CD4-positive, alpha-beta T cell treated with Interferon gamma for 1 hour (primary cell): Measurements from ENCODE around the gene MKS1.

Experiments used
- DNase-seq: peaks from one replicate; pipeline ENCODE4 v3.0.0-alpha.2; 2020

The MKS1 gene

DNA sequence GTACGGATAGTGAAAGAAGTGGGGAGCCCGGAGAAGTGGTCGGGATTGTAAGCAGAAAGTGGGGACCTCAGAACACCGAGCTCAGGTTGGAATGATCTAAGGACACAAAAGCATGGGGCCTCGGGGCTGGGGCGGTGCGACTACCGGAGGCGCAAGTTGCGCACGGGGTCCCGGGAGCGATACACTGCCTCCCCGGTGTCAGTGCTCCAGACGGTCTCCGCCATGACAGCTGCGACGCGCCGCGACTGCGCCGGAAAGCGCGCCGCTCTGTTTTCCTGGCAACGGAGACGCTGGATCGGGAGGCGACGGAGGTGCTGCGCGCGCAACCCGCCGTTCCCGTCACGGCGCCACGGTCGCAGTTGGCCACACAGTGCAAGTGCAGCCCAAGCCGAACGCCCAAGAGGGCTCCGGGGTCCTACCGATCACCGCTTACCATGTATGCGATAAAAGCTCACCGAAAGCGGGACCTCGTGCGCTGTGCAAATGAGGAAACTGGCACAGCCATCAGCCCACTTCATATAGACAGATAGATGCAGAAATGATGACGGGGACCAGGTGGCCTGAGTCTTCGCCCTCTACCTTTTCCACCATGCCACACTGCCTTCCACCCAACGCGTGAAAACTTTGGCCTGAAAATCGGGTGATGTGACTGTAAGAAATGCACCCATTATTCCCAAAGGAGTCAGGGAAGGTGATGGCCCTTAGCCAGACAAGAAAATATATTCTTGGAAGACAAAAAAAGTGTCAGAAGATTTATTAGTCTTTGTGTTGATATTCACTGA, at the start of gene MKS1:
Gene MKS1 (minus strand): TSS at position 249 of the 782 bp plus-strand sequence. CDS start 25 bp downstream, at position 224.
- peak; percentile 95 for DNase-seq

DNA sequence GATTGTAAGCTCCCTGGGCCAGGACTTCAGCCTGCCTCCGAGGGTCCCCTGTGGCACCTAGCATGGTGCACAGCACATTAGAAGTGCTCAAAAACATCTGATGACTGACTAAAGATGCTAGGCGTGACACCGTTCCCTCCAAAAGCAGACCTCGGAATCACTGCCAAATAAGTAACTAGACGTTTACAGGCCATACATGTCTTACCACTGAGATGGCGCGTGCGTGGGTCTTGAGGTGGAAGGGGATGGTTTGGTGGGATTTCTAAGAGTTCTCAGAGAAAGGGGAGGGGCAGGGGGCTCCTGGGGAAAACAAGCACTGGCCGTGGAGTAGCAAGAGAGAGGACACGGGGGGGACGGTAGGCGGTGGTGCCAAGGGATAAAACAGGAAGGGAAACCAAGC, 49.3 kb upstream of the MKS1 start:
- no peak for DNase-seq

DNA sequence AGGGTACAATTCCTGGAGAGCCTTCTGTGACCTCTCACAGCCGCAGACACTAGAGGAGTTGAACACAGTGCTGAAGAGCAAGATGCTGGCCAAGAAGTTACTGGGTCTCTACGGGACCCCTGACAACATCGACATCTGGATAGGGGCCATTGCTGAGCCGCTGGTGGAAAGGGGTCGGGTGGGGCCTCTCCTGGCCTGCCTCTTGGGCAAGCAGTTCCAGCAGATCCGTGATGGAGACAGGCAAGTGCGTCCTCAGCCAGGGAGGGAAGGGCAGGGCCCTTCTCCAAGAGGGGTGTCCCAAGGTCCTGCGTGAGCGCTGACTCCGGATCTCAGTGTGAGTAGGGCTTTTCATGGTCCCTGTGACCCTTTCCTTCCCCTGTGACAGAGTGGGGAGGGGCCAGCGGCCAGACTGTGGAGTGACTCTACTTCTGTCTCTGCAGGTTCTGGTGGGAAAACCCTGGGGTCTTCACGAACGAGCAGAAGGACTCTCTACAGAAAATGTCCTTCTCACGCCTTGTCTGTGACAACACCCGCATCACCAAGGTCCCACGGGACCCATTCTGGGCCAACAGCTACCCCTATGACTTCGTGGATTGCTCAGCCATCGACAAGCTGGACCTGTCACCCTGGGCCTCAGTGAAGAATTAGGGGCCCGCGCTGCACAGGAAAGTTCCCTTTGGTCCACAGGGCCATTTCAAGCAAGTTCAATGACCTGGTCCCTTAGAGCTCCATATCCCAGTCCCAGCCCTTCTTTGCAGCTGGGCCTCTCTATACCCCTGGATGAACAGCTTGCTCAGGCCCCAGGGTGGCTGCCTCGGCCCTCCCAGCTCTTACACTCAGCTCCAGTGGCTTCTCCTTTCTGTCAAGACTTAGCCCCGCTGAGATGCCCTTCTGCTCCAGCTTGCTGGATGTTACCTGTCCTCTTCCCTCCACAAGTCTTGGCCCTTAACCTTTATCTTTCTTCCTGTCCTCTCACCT, 48.6 kb upstream of the MKS1 start:
- DNase-seq: no peak

DNA sequence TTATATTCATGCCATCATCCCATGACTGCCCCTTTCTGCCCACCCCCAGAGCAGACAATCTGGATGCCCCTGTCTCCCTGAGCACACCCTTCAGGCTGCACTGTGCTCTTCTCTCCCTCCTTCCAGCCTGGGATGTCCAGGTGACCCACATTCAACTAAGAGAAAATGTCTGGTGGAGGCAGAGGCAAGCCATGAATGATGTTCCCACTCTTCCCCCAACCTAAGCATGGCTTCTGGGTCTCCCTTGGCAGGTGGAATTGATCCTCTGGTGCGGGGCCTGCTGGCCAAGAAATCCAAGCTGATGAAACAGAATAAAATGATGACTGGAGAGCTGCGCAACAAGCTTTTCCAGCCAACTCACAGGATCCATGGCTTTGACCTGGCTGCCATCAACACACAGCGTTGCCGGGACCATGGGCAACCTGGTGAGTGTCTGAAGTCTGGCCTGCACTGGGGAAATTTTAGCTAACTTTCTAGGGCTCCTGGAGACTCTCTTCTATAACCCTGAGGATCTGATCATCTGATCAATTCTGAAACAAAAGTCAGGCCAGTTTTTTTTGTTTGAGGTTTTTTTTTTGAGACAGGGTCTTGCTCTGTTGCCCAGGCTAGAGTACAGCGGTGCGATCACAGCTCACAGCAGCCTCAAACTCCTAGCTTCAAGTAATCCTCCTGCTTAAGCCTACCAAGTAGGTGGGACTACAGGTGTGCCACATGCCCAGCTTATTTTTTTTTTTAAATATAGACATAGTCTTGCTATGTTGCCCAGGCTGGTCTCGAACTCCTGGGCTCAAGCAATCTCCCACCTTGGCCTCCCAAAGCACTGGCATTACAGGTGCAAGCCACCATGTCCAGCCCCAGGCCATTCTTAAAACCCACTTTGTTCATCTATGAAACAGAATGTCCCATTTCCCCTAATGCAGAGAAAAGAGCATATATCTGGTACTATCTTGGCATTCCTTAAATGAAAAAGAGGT, 47.1 kb upstream of the MKS1 start:
- no peak for DNase-seq

DNA sequence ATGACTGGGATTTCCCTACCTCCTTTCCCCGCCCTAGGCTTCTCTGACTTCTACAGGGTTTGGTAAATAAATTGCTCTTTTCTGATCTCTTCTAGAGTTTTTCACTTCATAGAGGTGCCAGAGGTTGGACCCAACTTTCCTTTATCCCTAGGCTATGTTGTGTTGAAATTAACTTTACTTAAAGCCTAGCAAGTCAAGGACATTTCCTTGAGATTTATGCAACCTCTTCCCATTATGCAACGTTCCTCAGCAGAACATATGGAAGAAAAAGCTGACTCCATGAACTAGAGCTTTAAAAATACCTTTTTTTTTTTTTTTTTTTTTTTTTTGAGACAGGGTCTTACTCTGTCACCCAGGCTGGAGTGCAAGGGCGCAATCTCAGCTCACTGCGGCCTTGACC, 46.2 kb upstream of the MKS1 start:
- no peak for DNase-seq

DNA sequence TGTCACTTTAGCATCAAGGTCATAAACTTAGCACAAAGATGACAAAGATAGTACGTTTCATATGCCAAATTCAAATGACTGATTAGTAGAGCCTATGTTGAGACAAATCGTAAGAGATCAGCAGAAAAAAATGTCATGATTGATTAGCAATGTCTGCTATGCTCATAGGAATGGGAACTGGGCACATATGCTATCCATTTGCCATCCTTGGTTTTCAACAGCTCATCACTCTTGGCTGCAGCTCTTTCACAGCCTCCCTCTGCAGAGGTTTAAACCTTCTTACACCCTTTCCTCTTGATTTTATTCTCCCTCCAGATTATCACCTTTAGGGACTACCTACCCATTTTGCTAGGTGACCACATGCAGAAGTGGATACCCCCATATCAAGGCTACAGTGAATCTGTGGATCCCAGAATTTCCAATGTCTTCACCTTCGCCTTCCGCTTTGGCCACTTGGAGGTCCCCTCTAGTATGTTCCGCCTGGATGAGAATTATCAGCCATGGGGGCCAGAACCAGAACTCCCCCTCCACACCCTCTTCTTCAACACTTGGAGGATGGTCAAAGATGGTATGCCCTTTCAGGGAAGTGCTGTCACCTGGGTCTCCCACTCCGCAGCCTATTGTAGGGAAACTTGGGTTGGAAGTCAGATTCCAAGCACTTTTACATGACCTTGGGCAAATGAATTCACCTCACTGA, 45.5 kb upstream of the MKS1 start:
- no peak for DNase-seq

DNA sequence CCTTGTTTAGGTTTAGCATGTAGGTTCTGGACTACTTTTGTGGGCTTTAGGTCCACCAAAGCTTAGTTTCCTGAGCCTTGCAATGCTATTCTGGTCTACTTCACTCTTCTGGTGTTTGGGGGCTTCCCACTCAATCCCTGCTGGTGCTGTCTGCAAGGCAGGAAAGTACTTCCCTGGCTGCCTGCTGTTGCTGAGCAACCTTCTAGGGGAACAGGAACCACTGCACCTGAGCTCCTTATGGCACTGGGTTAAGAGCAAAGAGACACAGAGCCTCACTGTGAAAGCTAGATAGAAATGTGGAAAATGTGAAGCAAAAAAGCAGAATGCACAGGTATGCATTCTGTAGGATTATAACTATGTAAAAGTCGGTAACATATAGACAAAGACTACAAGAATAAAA, 44.7 kb upstream of the MKS1 start:
- DNase-seq: no peak

DNA sequence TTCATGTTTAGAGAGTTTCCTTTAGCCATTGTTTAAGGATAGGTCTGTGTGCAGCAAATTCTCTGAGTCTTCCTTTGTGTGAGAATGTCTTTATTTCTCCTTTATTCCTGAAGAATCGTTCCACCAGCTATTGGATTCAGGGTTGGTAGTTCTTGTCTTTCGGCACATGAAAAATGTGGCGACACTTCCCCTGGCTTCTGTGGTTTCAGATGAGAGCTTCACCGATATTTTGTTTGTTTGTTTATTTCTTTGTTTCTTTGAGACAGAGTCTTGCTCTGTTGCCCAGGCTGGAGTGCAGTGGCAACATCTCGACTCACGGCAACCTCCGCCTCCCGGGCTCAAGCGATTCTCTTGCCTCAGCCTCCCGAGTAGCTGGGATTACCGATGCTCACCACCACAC, 43.1 kb upstream of the MKS1 start:
- no peak for DNase-seq

DNA sequence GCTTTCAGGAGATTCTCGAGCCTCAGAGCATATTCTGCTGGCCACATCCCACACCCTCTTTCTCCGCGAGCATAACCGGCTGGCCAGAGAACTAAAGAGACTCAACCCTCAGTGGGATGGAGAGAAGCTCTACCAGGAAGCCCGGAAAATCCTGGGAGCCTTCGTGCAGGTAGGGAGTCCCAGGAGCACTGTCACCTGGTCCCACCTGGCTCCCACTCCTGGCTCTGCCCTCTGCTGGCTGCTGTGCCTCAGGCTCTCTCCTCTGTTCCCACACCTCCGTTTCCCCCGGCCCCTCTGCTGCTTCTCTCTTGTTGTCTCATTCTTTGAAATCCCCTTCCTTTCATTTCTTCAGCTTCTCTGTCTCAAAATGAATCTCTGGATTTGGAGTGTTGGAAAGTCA, 35.7 kb upstream of the MKS1 start:
- no peak for DNase-seq

DNA sequence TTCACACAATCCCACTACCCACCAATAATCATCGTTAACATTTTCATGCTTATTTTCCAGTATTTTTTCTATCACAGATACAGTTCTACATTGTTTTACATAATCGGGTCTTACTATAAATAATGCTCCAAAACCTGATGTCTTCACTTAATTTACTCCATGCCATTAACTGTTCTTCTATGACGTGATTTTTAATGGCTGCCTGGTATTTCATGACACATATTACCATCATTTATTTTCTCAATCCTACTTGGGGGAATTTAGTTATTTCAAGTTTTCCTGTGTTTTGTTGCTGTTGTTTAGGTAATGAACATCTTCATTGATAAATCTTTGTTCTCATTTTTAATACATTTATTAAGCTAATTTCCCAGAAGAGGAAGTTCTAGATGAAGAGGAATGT, 34.0 kb upstream of the MKS1 start:
- DNase-seq: no peak

DNA sequence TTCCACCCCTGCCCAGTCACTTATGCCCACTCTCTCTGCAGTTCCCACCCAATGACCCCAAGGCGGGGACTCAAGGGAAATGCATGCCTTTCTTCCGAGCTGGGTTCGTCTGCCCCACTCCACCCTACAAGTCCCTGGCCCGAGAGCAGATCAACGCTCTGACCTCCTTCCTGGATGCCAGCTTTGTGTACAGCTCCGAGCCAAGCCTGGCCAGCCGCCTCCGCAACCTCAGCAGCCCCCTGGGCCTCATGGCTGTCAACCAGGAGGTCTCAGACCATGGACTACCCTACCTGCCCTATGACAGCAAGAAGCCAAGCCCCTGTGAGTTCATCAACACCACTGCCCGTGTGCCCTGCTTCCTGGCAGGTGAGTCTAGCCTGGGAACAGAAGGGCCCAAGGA, 33.1 kb upstream of the MKS1 start:
- no peak for DNase-seq

DNA sequence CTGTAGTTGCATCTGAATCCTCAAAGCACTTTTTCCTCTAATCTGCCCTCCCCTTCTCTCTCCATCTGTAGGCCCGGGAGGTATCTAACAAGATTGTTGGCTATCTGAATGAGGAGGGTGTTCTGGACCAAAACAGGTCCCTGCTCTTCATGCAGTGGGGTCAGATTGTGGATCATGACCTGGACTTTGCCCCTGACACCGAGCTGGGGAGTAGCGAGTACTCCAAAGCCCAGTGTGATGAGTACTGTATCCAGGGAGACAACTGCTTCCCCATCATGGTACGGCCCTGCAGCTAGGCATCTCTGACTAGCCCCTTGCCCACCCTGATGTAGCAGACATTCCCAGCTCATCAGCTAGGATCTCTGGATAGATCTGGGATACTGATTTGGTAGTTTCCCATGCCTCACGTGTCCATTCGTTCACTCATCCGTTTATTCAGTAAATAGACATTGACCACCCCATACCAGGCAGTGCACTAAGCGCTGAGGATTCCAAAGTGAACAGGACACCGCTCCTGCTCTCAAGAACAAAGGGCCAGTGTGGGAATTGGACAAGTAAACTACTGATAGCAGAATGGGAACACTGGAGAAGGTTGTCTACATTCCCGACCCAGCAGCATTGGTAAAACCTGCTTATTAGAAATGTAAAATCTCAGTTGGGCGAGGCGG, 31.4 kb upstream of the MKS1 start:
- DNase-seq: no peak

DNA sequence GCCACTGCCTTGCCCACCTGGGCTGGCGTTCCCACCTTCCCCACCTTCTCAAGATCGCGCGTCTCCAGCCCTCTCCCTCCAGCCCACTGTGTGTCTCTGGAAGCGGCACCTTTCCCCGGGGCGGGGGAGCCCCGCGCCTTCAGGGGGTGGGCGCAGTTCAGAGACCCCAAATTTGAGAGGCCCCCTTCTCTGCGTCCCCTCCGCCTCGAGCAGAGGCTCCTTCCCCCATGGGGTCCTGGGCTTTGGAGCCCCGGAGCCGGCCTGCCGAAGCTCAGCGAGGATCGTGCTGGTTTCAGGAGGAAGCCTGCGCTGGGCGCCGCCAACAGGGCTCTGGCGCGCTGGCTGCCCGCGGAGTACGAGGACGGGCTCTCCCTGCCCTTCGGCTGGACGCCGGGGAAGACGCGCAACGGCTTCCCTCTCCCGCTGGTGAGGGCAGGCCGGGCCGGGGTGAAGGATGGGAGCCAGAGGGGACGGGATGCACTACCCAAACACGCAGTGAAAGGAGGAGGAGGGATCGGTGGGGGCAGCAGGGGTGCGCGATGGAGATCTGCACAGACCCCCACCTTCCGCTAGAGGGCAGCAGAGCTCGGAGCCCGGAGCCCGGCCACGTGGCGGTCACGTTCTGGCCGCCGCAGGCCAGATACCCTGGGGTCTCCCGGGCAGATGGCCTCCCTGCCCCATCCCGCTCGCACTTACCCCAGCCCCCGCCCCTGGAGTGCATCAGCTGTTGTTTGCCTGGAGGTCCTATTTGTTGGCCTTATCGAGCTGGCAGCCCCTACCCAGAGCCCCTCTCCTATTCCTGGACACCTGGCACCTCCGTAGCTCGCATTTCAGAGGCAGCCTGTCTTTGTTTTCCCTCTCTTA, 30.4 kb upstream of the MKS1 start:
- DNase-seq: peak; percentile 65

DNA sequence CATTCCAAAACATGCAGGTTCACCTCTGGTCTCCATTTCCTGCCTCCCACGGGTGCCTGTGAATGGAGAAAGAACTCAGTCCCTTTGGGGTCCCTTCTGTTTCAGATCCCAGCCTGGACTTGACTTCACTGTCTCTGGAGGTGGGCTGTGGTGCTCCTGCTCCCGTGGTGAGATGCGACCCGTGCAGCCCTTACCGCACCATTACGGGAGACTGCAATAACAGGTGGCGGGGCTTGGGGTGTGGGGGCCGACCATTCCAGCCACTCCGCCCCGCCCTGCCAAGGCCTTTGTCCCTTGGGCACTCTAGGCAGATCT, 29.9 kb upstream of the MKS1 start:
- DNase-seq: no peak

DNA sequence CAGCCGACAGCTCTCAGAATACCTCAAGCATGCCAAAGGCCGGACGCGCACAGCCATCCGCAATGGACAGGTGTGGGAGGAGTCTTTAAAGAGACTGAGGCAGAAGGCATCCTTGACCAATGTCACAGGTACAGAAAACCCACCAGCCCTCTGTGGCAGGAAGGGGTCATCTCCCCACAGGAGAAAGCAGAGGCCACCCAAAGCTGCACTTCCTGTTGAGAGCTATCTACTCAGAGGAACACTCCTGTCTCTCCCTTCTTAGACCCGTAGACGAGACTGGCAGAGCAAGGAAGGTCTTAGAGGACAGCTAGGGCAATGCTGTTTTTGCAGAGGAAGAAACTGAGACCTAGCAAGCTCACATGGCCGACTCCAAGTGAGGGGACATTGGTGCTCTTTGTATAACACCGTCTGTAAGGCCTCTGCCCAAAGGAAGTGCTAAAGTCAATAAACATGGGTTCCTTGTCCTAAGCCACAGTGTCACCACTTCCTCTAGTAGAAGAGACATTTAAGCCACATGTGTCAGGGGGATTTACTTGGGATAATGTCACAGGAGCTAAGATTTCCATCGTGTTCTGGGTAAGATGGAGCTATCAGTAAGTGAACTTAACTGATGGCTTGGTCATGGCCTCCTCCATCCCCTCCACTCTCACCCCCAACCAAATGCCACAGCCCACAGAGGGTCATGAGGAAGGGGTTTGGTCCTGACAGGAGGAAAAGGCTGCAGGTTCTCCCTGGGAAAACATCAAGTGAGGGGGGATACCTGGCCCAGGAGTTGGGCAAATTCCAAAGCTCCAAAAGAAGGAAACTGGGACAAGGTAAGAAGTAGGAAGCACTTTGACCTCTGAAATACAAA, 28.7 kb upstream of the MKS1 start:
- DNase-seq: no peak

DNA sequence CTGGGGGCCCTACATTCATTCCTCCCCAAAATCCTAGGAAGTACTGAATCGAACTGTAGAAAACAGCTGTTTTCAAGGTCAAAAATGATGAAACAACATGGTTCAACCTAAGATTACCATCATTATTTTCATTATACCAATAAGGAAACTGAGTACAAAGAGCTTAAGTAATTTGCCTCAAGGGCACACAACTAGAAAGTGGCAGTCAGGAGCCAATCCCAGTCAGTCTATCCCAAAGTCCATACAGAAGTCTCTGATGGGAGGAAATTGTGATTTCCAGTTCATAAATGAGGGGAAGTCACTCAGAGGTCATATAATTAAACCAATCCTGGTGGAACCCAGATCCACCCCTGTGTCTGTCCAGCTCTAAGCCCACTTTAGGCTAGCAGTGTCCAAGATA, 27.7 kb upstream of the MKS1 start:
- no peak for DNase-seq

DNA sequence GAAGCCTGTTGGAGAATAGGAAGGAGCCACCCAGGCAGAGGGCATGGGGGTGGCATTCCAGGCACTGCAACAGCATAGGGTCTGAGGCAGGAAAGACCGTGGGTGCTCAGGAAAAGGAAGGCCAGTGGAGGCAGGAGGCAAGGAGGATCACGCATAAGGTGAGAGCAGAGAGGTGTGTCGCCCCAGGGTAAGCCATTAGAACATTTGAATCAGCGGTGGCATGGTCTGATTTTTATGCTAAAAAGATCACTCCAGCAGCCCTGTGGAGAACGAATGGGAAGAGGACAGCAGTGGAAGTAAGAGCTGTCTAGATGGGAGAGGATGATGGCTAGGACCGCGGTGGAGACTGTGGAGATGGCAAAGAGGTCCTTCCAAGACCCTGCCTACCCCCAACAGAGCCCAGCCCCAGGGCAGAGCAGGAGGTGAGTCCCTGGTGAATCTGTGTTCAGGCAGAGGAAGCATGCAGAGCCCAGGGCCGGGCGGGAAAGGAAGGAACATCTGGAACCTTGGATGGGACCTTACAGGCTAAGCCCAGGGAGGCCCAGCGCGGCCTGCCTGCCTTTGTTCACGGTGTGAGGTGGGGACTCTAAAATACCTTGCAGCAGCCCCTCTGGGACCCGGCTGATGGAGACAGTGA, 27.2 kb upstream of the MKS1 start:
- DNase-seq: no peak

DNA sequence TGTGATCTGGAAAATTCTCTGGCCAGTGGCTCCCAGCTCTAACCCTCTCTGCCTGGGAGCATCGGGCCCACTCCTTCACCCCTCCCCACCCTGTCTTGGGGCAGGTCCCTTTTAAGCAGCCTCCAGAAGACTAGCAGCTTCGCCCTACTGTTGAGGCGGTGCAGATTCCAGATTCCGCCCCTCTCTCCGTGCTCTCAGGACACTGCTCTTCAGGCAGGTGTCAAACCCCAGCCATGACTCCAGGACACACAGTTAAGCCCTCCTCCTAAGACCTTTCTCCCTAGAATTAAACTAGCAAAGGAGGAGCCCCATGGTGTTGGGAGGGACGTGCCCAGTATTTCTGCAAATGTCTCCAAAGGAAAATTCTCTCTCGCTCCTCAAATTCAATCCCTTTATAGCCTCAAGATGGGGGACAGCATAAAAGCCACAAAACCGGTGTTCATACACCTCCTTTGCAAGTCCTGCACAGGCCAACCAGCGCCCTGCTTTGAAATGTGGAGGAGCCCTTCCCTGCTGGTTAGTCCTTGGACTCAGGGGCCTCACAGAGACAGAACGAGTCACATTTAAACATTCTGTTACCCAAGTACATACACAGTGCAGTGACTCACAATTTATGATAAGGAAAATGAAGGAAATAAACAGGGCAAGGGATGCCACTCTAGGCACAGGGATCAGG, 26.5 kb upstream of the MKS1 start:
- DNase-seq: no peak

DNA sequence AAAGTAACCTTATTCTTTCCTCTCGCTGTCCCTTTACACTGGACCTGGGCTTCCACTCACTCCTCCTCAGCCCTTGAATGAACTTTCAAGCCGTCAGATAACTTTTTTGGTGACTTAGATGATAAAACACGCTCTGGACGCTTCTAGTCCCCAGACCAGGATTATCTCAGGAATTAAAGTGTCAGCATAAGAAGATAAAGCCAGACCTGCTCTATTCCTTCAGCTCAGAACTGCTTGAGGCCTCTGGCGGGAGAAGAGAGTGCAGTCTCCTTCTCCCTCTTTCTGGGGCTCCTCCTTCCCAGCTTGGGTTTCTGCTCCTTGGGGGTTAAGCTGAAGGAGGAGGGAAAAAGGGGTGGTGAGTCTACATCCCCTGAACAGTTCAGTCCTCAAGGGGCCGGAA, 25.9 kb upstream of the MKS1 start:
- no peak for DNase-seq
